HCT116 (cell line): ENCODE data around the gene PKIB. TPM values are rescaled to one million over a fixed set of nuclear protein-coding genes. Genes with fewer than 3 reads are reported as not detected.

Experiments used
- ATAC-seq: fragments of 200-7000 bp; cut with Tn5 transposase; 2 replicates; pipeline ENCODE4 v1.9.1; 2020; ENCODE audit warnings: mild to moderate bottlenecking, moderate library complexity
- BruUV-seq: library from RNA; stranded (reverse); fragments of 400-500 nt; replicated peaks from 2 replicates; lab custom pipeline; 2021; lab: Mats Ljungman, UMichigan
- CTCF ChIA-PET: fragments of 300-600 bp; sonication (Branson Sonifier 250); formaldehyde crosslinking; loops from one replicate; lab custom pipeline; 2021; ENCODE audit warnings: antibody characterized with exemption; lab: Charles Lee
- POLR2A ChIA-PET: fragments of 300-600, 350-600 bp; sonication (Branson Sonifier 250); formaldehyde crosslinking; loops from one replicate; lab custom pipeline; 2021; ENCODE audit warnings: antibody characterized with exemption; lab: Charles Lee
- RAD21 ChIA-PET, 2 experiments: fragments of 300-600 bp; sonication (Branson Sonifier 250); formaldehyde crosslinking; loops; one replicate each; lab custom pipeline; 2023; ENCODE audit warnings: low total read pairs in 2 of 2; ENCODE audit not compliant: uncharacterized antibody in 2 of 2, unreplicated experiment in 2 of 2, low non-redundant PET in 1 of 2; lab: Charles Lee
- DNase-seq: peaks from one replicate; pipeline ENCODE4 v3.0.0-alpha.2; 2010; ENCODE audit warnings: low read depth, low spot score
- H2AFZ ChIP-seq: fragments of 200-600 bp; shearing (Covaris generic), sonication (generic); 2 replicates; pipeline ENCODE4 v1.6.1; 2017; ENCODE audit warnings: low read depth, mixed run types, mixed read lengths, antibody characterized with exemption, low read length; ENCODE audit not compliant: poor library complexity, severe bottlenecking
- H3K27ac ChIP-seq: 2 replicates; pipeline ENCODE4 v1.5.1; 2012; ENCODE audit warnings: low read depth, low read length
- H3K27me3 ChIP-seq: fragments of 200-600 bp; sonication (generic); 2 replicates; pipeline ENCODE4 v1.6.1; 2016; ENCODE audit warnings: mixed run types, low read length, mixed read lengths; ENCODE audit not compliant: insufficient read depth
- H3K36me3 ChIP-seq, 2 experiments: fragments of 200-500 bp in 1 of 2; fragments of 200-600 bp in 1 of 2; sonication (Bioruptor generic) in 1 of 2; sonication (generic) in 1 of 2; 2 replicates each; pipeline versions ENCODE4 v1.5.1 to v1.6.1; 2014 to 2016; ENCODE audit warnings: low read length in 2 of 2, inconsistent platforms in 1 of 2, mixed read lengths in 1 of 2, mixed run types in 1 of 2; ENCODE audit not compliant: insufficient read depth in 2 of 2, control insufficient read depth in 1 of 2
- H3K4me1 ChIP-seq, 2 experiments: fragments of 200-600 bp in 1 of 2; sonication (generic) in 1 of 2; 2 replicates each; pipeline versions ENCODE4 v1.5.1 to v1.6.1; 2012 to 2017; ENCODE audit warnings: low read length in 2 of 2, inconsistent platforms in 1 of 2, mild to moderate bottlenecking in 1 of 2, mixed read lengths in 1 of 2, mixed run types in 1 of 2, moderate library complexity in 1 of 2; ENCODE audit not compliant: insufficient read depth in 2 of 2, control insufficient read depth in 1 of 2
- H3K4me2 ChIP-seq: fragments of 200-600 bp; sonication (generic); 2 replicates; pipeline ENCODE4 v1.6.1; 2017; ENCODE audit warnings: mixed run types, low read length, mixed read lengths
- H3K4me3 ChIP-seq, 2 experiments: fragments of 200-600 bp in 1 of 2; sonication (generic) in 1 of 2; replicated peaks in 1 of 2; 2 replicates each; pipeline ENCODE4 v1.5.1; 2011 to 2016; ENCODE audit warnings: low read length in 2 of 2, control low read depth in 1 of 2, low read depth in 1 of 2, mild to moderate bottlenecking in 1 of 2, mixed read lengths in 1 of 2, mixed run types in 1 of 2
- H3K79me2 ChIP-seq: fragments of 200-600 bp; sonication (generic); 2 replicates; pipeline ENCODE4 v1.6.1; 2017; ENCODE audit warnings: mild to moderate bottlenecking, mixed run types, low read length, moderate library complexity, mixed read lengths; ENCODE audit not compliant: insufficient read depth
- H3K9ac ChIP-seq: fragments of 200-600 bp; sonication (generic); 2 replicates; pipeline ENCODE4 v1.6.1; 2016; ENCODE audit warnings: low read length, mixed read lengths
- H3K9me2 ChIP-seq: fragments of 200-600 bp; sonication (generic), shearing (Covaris generic); 2 replicates; pipeline ENCODE4 v1.6.1; 2017; ENCODE audit warnings: mixed run types, mild to moderate bottlenecking, moderate library complexity; ENCODE audit not compliant: insufficient read depth
- H3K9me3 ChIP-seq, 2 experiments: fragments of 200-500 bp in 1 of 2; fragments of 200-600 bp in 1 of 2; sonication (Bioruptor generic) in 1 of 2; sonication (generic) in 1 of 2; 2 replicates each; pipeline ENCODE4 v1.6.1; 2014 to 2017; ENCODE audit warnings: low read length in 2 of 2, mixed read lengths in 2 of 2, inconsistent platforms in 1 of 2, low read depth in 1 of 2, mild to moderate bottlenecking in 1 of 2, mixed run types in 1 of 2, moderate library complexity in 1 of 2; ENCODE audit not compliant: control insufficient read depth in 1 of 2, insufficient read depth in 1 of 2
- H4K20me1 ChIP-seq: fragments of 200-600 bp; sonication (generic), shearing (Covaris generic); 2 replicates; pipeline ENCODE4 v1.6.1; 2017; ENCODE audit warnings: mixed run types, mild to moderate bottlenecking, moderate library complexity; ENCODE audit not compliant: insufficient read depth
- CBX3 ChIP-seq: IDR thresholded peaks from 2 replicates; pipeline ENCODE4 v1.6.1; 2012; ENCODE audit warnings: low read depth
- CEBPB ChIP-seq: IDR thresholded peaks from 2 replicates; pipeline ENCODE4 v1.6.1; 2012; ENCODE audit warnings: low read depth
- EGR1 ChIP-seq: IDR thresholded peaks from 2 replicates; pipeline ENCODE4 v1.6.1; 2012; ENCODE audit warnings: low read depth
- ELF1 ChIP-seq: IDR thresholded peaks from 2 replicates; pipeline ENCODE4 v1.6.1; 2012; ENCODE audit warnings: low read depth, borderline replicate concordance
- EZH2 ChIP-seq: fragments of 200-600 bp; sonication (generic); IDR thresholded peaks from 2 replicates; pipeline ENCODE4 v1.6.1; 2017; ENCODE audit warnings: antibody characterized with exemption, mixed run types
- EZH2phosphoT487 ChIP-seq: fragments of 200-600 bp; IDR thresholded peaks from 2 replicates; pipeline ENCODE4 v1.6.1; 2018; ENCODE audit warnings: antibody characterized with exemption, borderline replicate concordance
- JUND ChIP-seq: IDR thresholded peaks from 2 replicates; pipeline ENCODE4 v1.6.1; 2012
- POLR2A ChIP-seq: IDR thresholded peaks from 2 replicates; pipeline ENCODE4 v1.7.0; 2011; ENCODE audit warnings: borderline replicate concordance; ENCODE audit not compliant: insufficient read depth, insufficient read length; ENCODE audit errors: extremely low read depth
- POLR2AphosphoS5 ChIP-seq: IDR thresholded peaks from 2 replicates; pipeline ENCODE4 v1.6.1; 2011; ENCODE audit warnings: mild to moderate bottlenecking, low read depth, low read length, moderate library complexity
- RAD21 ChIP-seq: IDR thresholded peaks from 2 replicates; pipeline ENCODE4 v1.6.1; 2012; ENCODE audit warnings: low read depth, mild to moderate bottlenecking
- SIN3A ChIP-seq: IDR thresholded peaks from 2 replicates; pipeline ENCODE4 v1.6.1; 2012; ENCODE audit warnings: low read depth
- SP1 ChIP-seq: IDR thresholded peaks from 2 replicates; pipeline ENCODE4 v1.6.1; 2012; ENCODE audit warnings: low read depth
- SRF ChIP-seq: IDR thresholded peaks from 2 replicates; pipeline ENCODE4 v1.6.1; 2012; ENCODE audit warnings: low read depth
- TCF7L2 ChIP-seq: IDR thresholded peaks from 2 replicates; pipeline ENCODE4 v1.7.0; 2011; ENCODE audit warnings: borderline replicate concordance, inconsistent platforms; ENCODE audit not compliant: insufficient read depth, insufficient read length; ENCODE audit errors: extremely low read depth
- YY1 ChIP-seq: IDR thresholded peaks from 2 replicates; pipeline ENCODE4 v1.6.1; 2011; ENCODE audit warnings: low read length, low read depth, moderate library complexity, mild to moderate bottlenecking; ENCODE audit not compliant: insufficient replicate concordance; ENCODE audit errors: extremely low read depth
- ZFX ChIP-seq: fragments of 450-650 bp; IDR thresholded peaks from 2 replicates; pipeline ENCODE4 v1.6.1; 2017
- ZNF274 ChIP-seq: fragments of 200-500 bp; sonication (Bioruptor generic); IDR thresholded peaks from 2 replicates; pipeline ENCODE4 v1.6.1; 2014; ENCODE audit warnings: mild to moderate bottlenecking, low read depth, low read length, inconsistent platforms
- intact Hi-C: fragments of 100-400 bp; cut with micrococcal nuclease; formaldehyde crosslinking; loops from 2 replicates; pipeline ENCODE4 v1.10.0; 2022
- total RNA-seq: library from RNA; stranded (reverse); gene quantifications from one replicate; pipeline ENCODE4 v1.2.1, GENCODE V29; 2021; ENCODE audit not compliant: unreplicated experiment
- TF ChIP-seq, protein P1 (sequence below), 3 experiments: fragments of 200-600 bp in 1 of 3; sonication (generic) in 1 of 3; IDR thresholded peaks in 2 of 3; conservative IDR thresholded peaks in 1 of 3; 2 replicates each; pipeline ENCODE4 v1.5.1; 2012 to 2017; ENCODE audit warnings: low read depth in 2 of 3, low read length in 2 of 3, antibody characterized with exemption in 1 of 3, borderline replicate concordance in 1 of 3, control low read depth in 1 of 3, mild to moderate bottlenecking in 1 of 3, mixed read lengths in 1 of 3, mixed run types in 1 of 3, moderate library complexity in 1 of 3; ENCODE audit not compliant: insufficient read depth in 1 of 3
- TF ChIP-seq, protein P2 (sequence below): IDR thresholded peaks from 2 replicates; pipeline ENCODE4 v1.6.1; 2011; ENCODE audit warnings: mild to moderate bottlenecking, low read length, moderate library complexity; ENCODE audit not compliant: insufficient replicate concordance; ENCODE audit errors: extremely low read depth
- TF ChIP-seq, protein P3 (sequence below): IDR thresholded peaks from 2 replicates; pipeline ENCODE4 v1.6.1; 2012
- TF ChIP-seq, protein P4 (sequence below): IDR thresholded peaks from 2 replicates; pipeline ENCODE4 v1.6.1; 2012; ENCODE audit warnings: low read depth

Gene PKIB
- total RNA-seq, 1 experiment from 2014 or later: 24.0 TPM

- H3K9me2 ChIP-seq: no peaks in the 10 kb centered on the region; the same call in 1 of the 2 replicates
- H4K20me1 ChIP-seq: no peaks in the 10 kb centered on the region
- H3K9ac ChIP-seq: no peak overlapping the region; the same call in 1 of the 2 replicates
- intact Hi-C loops: no loop called here
- no TSS peak for BruUV-seq
- peak overlapping the region in 1 of 2 experiments; percentile 6; a peak in 1 of 4 replicates for H3K4me3 ChIP-seq
- ATAC-seq (peak; percentile 88), DNase-seq (peak; percentile 70)
- peak overlapping the region; percentile 13 for H2AFZ ChIP-seq
- H3K4me1 ChIP-seq: peaks cover 37 to 54% of the 10 kb centered on the region in 2 experiments
- no peaks in the 10 kb centered on the region for H3K79me2 ChIP-seq
- no peaks in the 10 kb centered on the region for H3K36me3 ChIP-seq
- peak overlapping the region; percentile 63; the same call in 1 of the 2 replicates for H3K27ac ChIP-seq
- H3K27me3 ChIP-seq: no peaks in the 10 kb centered on the region
- no peaks in the 10 kb centered on the region for H3K9me3 ChIP-seq
- POLR2A ChIA-PET: interaction anchor here (0.8 kb wide), 1 partner anchor 43 kb away, joined by 3 read pairs; the partner anchor contains the start of gene PKIB
- H3K4me2 ChIP-seq: peak overlapping the region; percentile 63
- CTCF ChIA-PET: interaction anchor here (1.3 kb wide), 1 partner anchor 186 kb away, joined by 3 read pairs; no protein-coding TSS in a partner anchor
- RAD21 ChIA-PET: no interaction called here
- TF ChIP-seq CBX3 (peak; percentile 75; the same call in 1 of the 2 replicates), TCF7L2 (no peak), POLR2AphosphoS5 (peak; percentile 46; the same call in 1 of the 2 replicates), JUND (peak; percentile 86), SRF (no peak), ZFX (no peak), EZH2 (no peak), YY1 (peak; percentile 4), ZNF274 (no peak), EZH2phosphoT487 (no peak), POLR2A (no peak), EGR1 (no peak), SIN3A (no peak), SP1 (peak; percentile 73), RAD21 (0 out of 2 replicates have a peak, but pooled peaks have one; percentile 9), CEBPB (peak; percentile 36; the same call in 1 of the 2 replicates), ELF1 (no peak)
- TF ChIP-seq, protein P1, sequence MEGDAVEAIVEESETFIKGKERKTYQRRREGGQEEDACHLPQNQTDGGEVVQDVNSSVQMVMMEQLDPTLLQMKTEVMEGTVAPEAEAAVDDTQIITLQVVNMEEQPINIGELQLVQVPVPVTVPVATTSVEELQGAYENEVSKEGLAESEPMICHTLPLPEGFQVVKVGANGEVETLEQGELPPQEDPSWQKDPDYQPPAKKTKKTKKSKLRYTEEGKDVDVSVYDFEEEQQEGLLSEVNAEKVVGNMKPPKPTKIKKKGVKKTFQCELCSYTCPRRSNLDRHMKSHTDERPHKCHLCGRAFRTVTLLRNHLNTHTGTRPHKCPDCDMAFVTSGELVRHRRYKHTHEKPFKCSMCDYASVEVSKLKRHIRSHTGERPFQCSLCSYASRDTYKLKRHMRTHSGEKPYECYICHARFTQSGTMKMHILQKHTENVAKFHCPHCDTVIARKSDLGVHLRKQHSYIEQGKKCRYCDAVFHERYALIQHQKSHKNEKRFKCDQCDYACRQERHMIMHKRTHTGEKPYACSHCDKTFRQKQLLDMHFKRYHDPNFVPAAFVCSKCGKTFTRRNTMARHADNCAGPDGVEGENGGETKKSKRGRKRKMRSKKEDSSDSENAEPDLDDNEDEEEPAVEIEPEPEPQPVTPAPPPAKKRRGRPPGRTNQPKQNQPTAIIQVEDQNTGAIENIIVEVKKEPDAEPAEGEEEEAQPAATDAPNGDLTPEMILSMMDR (IDR thresholded peaks at IDR 0.05 in 2 of 3, conservative IDR thresholded peaks at IDR 0.05 in 1 of 3; ENCODE audit: borderline replicate concordance in 1 of 3, insufficient read depth in 1 of 3, low read depth in 2 of 3, low read length in 2 of 3): no peak
- TF ChIP-seq, protein P2, sequence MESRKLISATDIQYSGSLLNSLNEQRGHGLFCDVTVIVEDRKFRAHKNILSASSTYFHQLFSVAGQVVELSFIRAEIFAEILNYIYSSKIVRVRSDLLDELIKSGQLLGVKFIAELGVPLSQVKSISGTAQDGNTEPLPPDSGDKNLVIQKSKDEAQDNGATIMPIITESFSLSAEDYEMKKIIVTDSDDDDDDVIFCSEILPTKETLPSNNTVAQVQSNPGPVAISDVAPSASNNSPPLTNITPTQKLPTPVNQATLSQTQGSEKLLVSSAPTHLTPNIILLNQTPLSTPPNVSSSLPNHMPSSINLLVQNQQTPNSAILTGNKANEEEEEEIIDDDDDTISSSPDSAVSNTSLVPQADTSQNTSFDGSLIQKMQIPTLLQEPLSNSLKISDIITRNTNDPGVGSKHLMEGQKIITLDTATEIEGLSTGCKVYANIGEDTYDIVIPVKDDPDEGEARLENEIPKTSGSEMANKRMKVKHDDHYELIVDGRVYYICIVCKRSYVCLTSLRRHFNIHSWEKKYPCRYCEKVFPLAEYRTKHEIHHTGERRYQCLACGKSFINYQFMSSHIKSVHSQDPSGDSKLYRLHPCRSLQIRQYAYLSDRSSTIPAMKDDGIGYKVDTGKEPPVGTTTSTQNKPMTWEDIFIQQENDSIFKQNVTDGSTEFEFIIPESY: no peak
- TF ChIP-seq, protein P3, sequence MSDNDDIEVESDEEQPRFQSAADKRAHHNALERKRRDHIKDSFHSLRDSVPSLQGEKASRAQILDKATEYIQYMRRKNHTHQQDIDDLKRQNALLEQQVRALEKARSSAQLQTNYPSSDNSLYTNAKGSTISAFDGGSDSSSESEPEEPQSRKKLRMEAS: no peak
- TF ChIP-seq, protein P4, sequence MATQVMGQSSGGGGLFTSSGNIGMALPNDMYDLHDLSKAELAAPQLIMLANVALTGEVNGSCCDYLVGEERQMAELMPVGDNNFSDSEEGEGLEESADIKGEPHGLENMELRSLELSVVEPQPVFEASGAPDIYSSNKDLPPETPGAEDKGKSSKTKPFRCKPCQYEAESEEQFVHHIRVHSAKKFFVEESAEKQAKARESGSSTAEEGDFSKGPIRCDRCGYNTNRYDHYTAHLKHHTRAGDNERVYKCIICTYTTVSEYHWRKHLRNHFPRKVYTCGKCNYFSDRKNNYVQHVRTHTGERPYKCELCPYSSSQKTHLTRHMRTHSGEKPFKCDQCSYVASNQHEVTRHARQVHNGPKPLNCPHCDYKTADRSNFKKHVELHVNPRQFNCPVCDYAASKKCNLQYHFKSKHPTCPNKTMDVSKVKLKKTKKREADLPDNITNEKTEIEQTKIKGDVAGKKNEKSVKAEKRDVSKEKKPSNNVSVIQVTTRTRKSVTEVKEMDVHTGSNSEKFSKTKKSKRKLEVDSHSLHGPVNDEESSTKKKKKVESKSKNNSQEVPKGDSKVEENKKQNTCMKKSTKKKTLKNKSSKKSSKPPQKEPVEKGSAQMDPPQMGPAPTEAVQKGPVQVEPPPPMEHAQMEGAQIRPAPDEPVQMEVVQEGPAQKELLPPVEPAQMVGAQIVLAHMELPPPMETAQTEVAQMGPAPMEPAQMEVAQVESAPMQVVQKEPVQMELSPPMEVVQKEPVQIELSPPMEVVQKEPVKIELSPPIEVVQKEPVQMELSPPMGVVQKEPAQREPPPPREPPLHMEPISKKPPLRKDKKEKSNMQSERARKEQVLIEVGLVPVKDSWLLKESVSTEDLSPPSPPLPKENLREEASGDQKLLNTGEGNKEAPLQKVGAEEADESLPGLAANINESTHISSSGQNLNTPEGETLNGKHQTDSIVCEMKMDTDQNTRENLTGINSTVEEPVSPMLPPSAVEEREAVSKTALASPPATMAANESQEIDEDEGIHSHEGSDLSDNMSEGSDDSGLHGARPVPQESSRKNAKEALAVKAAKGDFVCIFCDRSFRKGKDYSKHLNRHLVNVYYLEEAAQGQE: no peak
Measured at GRCh38 chr6:122653094-122653493, 42.9 kb downstream of the PKIB start.
